Stomach smooth muscle (tissue), 2 donors: ENCODE data around the gene NAALADL2.
"Not testable (repeated sequence)": the region's sequence is repeated elsewhere in the genome, so short reads cannot be mapped to it uniquely, and the experiment has no call there.

ENCODE experiments used
- H3K27ac ChIP-seq: one replicate; pipeline ENCODE4 v1.7.0; 2013; ENCODE audit warnings: mild to moderate bottlenecking, low read length, inconsistent platforms
- H3K27me3 ChIP-seq, 2 donors: one replicate each; pipeline ENCODE4 v1.7.0; 2013; ENCODE audit warnings: low read length in 2 of 2; ENCODE audit not compliant: insufficient read depth in 2 of 2, control insufficient read depth in 1 of 2
- H3K36me3 ChIP-seq, 2 donors: one replicate each; pipeline ENCODE4 v1.7.0; 2013; ENCODE audit warnings: low read length in 2 of 2; ENCODE audit not compliant: control insufficient read depth in 2 of 2, insufficient read depth in 2 of 2
- H3K4me1 ChIP-seq: one replicate; pipeline ENCODE4 v1.7.0; 2013; ENCODE audit warnings: low read length; ENCODE audit not compliant: control insufficient read depth, insufficient read depth
- H3K4me3 ChIP-seq, 2 donors: one replicate each; pipeline ENCODE4 v1.7.0; 2013; ENCODE audit warnings: low read length in 2 of 2
- H3K9ac ChIP-seq, 2 donors: one replicate each; pipeline ENCODE4 v1.7.0; 2013; ENCODE audit warnings: low read length in 2 of 2, mild to moderate bottlenecking in 1 of 2
- H3K9me3 ChIP-seq, 2 donors: one replicate each; pipeline ENCODE4 v1.7.0; 2013; ENCODE audit warnings: low read length in 2 of 2; ENCODE audit not compliant: control insufficient read depth in 2 of 2
- donor health status: healthy.
- donor health status: Pancreatic carcinoma.

The NAALADL2 gene

DNA sequence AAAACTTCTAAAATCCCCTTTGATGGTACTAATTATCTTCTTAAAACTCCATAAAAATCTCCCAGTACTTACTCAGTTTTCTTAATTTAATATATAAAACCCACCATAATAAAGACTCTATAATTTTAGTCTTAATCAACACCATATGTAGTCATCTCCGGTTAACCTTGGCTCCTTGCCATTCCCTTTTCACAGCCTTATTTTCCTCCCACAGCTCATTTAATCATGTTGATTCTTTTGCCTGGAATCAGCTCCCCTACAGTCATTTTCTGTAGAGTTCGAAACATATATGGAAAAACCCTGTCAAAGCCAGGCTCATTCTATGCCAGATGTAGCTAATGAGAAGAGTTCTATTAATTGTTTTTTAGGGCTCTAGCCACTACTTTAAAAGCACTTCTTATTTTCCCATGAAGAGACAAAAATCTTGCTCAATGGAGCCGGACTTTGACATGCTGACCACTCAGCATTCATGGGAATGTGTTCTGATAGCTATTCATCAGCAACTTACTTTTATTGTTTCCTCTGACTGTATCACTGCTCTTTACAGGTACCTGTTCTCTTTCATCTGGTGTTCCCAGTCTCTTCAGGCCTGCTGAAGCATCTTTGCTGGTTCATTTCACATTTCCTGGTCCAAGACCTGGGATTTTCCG lies 573.4 kb downstream of the NAALADL2 start:
- no peak overlapping the region for H3K4me3 ChIP-seq
- H3K4me1 ChIP-seq = no peaks in the 10 kb centered on the region
- no peak overlapping the region for H3K27ac ChIP-seq
- H3K27me3 ChIP-seq = no peaks in the 10 kb centered on the region
- H3K36me3 ChIP-seq = no peaks in the 10 kb centered on the region
- H3K9ac ChIP-seq = no peak overlapping the region
- no peaks in the 10 kb centered on the region for H3K9me3 ChIP-seq

- no peaks in the 10 kb centered on the region for H3K4me1 ChIP-seq
- no peaks in the 10 kb centered on the region for H3K9me3 ChIP-seq
- no peak overlapping the region for H3K27ac ChIP-seq
- H3K36me3 ChIP-seq = no peaks in the 10 kb centered on the region
- no peak overlapping the region for H3K9ac ChIP-seq
- no peaks in the 10 kb centered on the region for H3K27me3 ChIP-seq
- no peak overlapping the region for H3K4me3 ChIP-seq
Measured at GRCh38 chr3:175433026-175433674, 574.0 kb downstream of the NAALADL2 start.

- no peaks in the 10 kb centered on the region for H3K4me1 ChIP-seq
- no peak overlapping the region for H3K4me3 ChIP-seq
- no peaks in the 10 kb centered on the region for H3K9me3 ChIP-seq
- H3K27me3 ChIP-seq = no peaks in the 10 kb centered on the region
- no peak overlapping the region for H3K27ac ChIP-seq
- no peaks in the 10 kb centered on the region for H3K36me3 ChIP-seq
- H3K9ac ChIP-seq = no peak overlapping the region
Measured at GRCh38 chr3:175434561-175434960, 575.4 kb downstream of the NAALADL2 start.

GRCh38 chr3:175443682-175444081 lies 584.5 kb downstream of the NAALADL2 start:
- no peak overlapping the region for H3K4me3 ChIP-seq
- no peaks in the 10 kb centered on the region for H3K9me3 ChIP-seq
- H3K27ac ChIP-seq = no peak overlapping the region
- no peaks in the 10 kb centered on the region for H3K27me3 ChIP-seq
- H3K36me3 ChIP-seq = no peaks in the 10 kb centered on the region
- H3K9ac ChIP-seq = no peak overlapping the region
- no peaks in the 10 kb centered on the region for H3K4me1 ChIP-seq

DNA sequence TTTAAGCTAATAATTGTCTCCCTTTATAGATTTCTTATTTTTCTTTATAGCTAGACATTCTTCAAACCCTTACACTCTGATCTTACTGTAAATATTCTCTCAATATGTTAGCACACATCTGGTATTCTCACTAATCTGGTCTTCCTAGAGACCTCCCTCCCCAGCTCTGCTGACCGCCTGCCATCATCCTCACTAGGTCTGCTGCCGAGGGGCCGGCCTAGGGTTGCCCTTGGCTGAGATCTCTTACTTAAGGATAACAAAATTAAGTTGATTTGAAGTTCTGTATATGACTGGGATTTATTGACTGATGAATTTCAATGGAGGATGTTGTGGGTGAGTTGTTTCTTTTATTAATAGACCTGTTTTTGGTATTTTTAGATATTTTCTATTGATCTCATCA lies 586.6 kb downstream of the NAALADL2 start:
- Histone ChIP-seq H3K4me3 (no peak overlapping the region), H3K4me1 (no peaks in the 10 kb centered on the region), H3K9me3 (no peaks in the 10 kb centered on the region), H3K27me3 (no peaks in the 10 kb centered on the region), H3K36me3 (no peaks in the 10 kb centered on the region), H3K9ac (no peak overlapping the region), H3K27ac (no peak overlapping the region)

GRCh38 chr3:175447521-175447920 lies 588.4 kb downstream of the NAALADL2 start:
- H3K4me1 ChIP-seq = no peaks in the 10 kb centered on the region
- H3K27me3 ChIP-seq = no peaks in the 10 kb centered on the region
- no peaks in the 10 kb centered on the region for H3K9me3 ChIP-seq
- no peak overlapping the region for H3K27ac ChIP-seq
- no peaks in the 10 kb centered on the region for H3K36me3 ChIP-seq
- no peak overlapping the region for H3K4me3 ChIP-seq
- no peak overlapping the region for H3K9ac ChIP-seq

DNA sequence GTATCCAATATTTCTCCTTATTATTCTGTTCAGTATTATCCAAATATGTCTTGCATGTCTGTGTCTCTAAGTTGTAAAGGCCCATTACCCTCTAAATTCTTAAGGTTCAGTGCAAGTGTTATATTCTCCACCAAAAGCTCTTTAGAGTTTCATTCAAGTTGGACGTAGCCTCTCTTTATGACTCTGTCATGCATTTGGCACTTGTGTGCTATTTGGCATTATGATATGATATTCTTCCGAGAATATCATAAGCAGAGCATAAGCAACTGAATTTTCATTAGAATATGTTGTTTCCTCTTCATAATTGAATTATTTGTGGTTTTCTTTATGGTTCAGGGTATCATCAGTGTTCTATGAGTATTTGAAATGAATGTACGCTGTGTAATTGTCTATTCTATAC lies 594.2 kb downstream of the NAALADL2 start:
- no peaks in the 10 kb centered on the region for H3K9me3 ChIP-seq
- H3K9ac ChIP-seq = no peak overlapping the region
- H3K36me3 ChIP-seq = no peaks in the 10 kb centered on the region
- no peaks in the 10 kb centered on the region for H3K4me1 ChIP-seq
- H3K27me3 ChIP-seq = no peaks in the 10 kb centered on the region
- no peak overlapping the region for H3K27ac ChIP-seq
- no peak overlapping the region for H3K4me3 ChIP-seq

DNA sequence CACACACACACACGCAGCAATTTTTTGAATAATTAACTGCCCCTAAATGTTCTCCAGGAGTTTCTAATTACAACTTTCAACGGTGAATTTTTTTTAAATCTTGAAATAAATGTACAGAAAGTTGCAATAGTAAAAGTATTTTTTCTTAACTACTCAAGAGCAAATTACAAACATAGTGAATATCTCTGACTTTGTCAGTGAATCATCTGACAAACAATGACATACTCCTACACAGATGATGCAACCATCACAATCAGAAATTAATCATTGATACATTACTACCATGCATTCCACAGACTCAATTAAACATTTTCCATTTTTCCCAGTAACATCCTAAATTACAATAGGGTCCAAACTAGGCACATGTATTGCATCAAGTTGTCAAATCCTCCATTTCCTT lies 597.3 kb downstream of the NAALADL2 start:
- Histone ChIP-seq H3K9me3 (no peaks in the 10 kb centered on the region), H3K36me3 (no peaks in the 10 kb centered on the region), H3K27me3 (no peaks in the 10 kb centered on the region), H3K4me3 (no peak overlapping the region), H3K4me1 (no peaks in the 10 kb centered on the region), H3K9ac (no peak overlapping the region), H3K27ac (no peak overlapping the region)

DNA sequence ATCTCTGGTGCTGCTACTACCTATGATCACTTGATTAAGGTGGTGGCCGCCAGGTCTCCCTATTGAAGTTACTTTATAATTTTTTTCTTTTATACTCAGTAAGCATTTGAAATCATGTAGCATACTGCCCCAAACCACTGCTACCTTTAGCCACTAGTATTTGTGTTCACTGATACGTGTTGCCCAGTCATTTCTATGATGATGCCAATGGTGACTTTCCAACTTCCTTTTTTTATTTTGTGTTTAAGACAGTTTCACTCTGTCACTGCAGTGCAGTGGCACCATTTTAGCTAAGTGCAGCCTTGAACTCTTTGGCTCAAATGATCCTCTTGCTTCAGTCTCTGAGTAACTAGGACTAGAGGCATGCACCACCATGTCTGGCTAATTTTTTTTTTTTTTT lies 598.2 kb downstream of the NAALADL2 start:
- H3K9ac ChIP-seq = no peak overlapping the region
- no peaks in the 10 kb centered on the region for H3K4me1 ChIP-seq
- no peak overlapping the region for H3K27ac ChIP-seq
- no peaks in the 10 kb centered on the region for H3K36me3 ChIP-seq
- H3K9me3 ChIP-seq = no peaks in the 10 kb centered on the region
- no peak overlapping the region for H3K4me3 ChIP-seq
- no peaks in the 10 kb centered on the region for H3K27me3 ChIP-seq

GRCh38 chr3:175460849-175461399 lies 601.8 kb downstream of the NAALADL2 start:
- not testable (repeated sequence) for H3K9ac ChIP-seq, H3K9me3 ChIP-seq, H3K36me3 ChIP-seq, H3K4me1 ChIP-seq, H3K4me3 ChIP-seq, H3K27me3 ChIP-seq, H3K27ac ChIP-seq

GRCh38 chr3:175464362-175464761 lies 605.2 kb downstream of the NAALADL2 start:
- no peaks in the 10 kb centered on the region for H3K36me3 ChIP-seq
- H3K4me3 ChIP-seq = no peak overlapping the region
- no peak overlapping the region for H3K9ac ChIP-seq
- no peaks in the 10 kb centered on the region for H3K9me3 ChIP-seq
- no peaks in the 10 kb centered on the region for H3K4me1 ChIP-seq
- H3K27ac ChIP-seq = no peak overlapping the region
- H3K27me3 ChIP-seq = no peaks in the 10 kb centered on the region
